ENCODE measurements around the gene PCSK2.

Gene PCSK2

GRCh38 chr20:17225851-17226409 is 910 bp upstream of the PCSK2 start:
- no peak for TF ChIP-seq CTCF (IDR thresholded peaks at IDR 0.05; ENCODE audit: control extremely low read depth, extremely low read depth, low read depth, missing control alignments)
- ChIA-PET CTCF (interaction anchor here (1.3 to 1.5 kb wide), 2 partner anchors 9 to 11 kb away, joined by 3 to 4 read pairs; no protein-coding TSS in a partner anchor), POLR2A (no interaction called here)
- DNase-seq (ENCODE audit: extremely low spot score), result peak; percentile 5

GRCh38 chr20:17227219-17227575 is 357 bp downstream of the PCSK2 start:
- no peak for TF ChIP-seq CTCF (IDR thresholded peaks at IDR 0.05; ENCODE audit: control extremely low read depth, extremely low read depth, low read depth, missing control alignments)
- CTCF ChIA-PET, result no interaction called here
- POLR2A ChIA-PET, result no interaction called here

GRCh38 chr20:17227669-17228623 is 1.1 kb downstream of the PCSK2 start:
- ChIA-PET CTCF (no interaction called here), POLR2A (no interaction called here)
- TF ChIP-seq CTCF (IDR thresholded peaks at IDR 0.05; ENCODE audit: control extremely low read depth, extremely low read depth, low read depth, missing control alignments), result no peak
- DNase-seq (ENCODE audit: extremely low spot score), result peak; percentile 5

More at GRCh38 chr20:17227219-17227575, 357 bp downstream of the PCSK2 start:
- DNase-seq (ENCODE audit: extremely low spot score), result no peak

GRCh38 chr20:17228624-17229061 is 1.8 kb downstream of the PCSK2 start:
- no peak for DNase-seq (ENCODE audit: extremely low spot score)
- ChIA-PET POLR2A (no interaction called here), CTCF (no interaction called here)
- TF ChIP-seq CTCF (IDR thresholded peaks at IDR 0.05; ENCODE audit: control extremely low read depth, extremely low read depth, low read depth, missing control alignments), result no peak

- ChIA-PET CTCF (no interaction called here), POLR2A (no interaction called here)
- TF ChIP-seq CTCF (IDR thresholded peaks at IDR 0.05; ENCODE audit: control extremely low read depth, extremely low read depth, low read depth, missing control alignments), result no peak
- DNase-seq (ENCODE audit: extremely low spot score), result no peak
These were observed 2.4 kb downstream of the PCSK2 start for GRCh38 chr20:17229256-17229655.

GRCh38 chr20:17233626-17234025 is 6.8 kb downstream of the PCSK2 start:
- DNase-seq (ENCODE audit: extremely low spot score), result no peak
- POLR2A ChIA-PET, result no interaction called here
- no peak for TF ChIP-seq CTCF (IDR thresholded peaks at IDR 0.05; ENCODE audit: control extremely low read depth, extremely low read depth, low read depth, missing control alignments)
- CTCF ChIA-PET, result no interaction called here

Data from GM10248 (cell line).